Ureter (tissue), 1 donor: Measurements from ENCODE around the gene SOS2. TPM values are rescaled to one million over a fixed set of nuclear protein-coding genes. Genes with fewer than 3 reads are reported as not detected.
"Not testable (repeated sequence)": the region's sequence is repeated elsewhere in the genome, so short reads cannot be mapped to it uniquely, and the experiment has no call there.

Experiments
- DNase-seq: peaks from one replicate; pipeline ENCODE4 v3.0.0-alpha.2; 2020; ENCODE audit warnings: low spot score
- total RNA-seq: library from RNA; stranded (reverse); gene quantifications from one replicate; pipeline ENCODE4 v1.2.4, GENCODE V29; 2023
- donor health status: DM: yes; HTN: yes; CAD: no.

Gene SOS2
- total RNA-seq, 1 donor from 2014 or later: 38.0 TPM

- DNase-seq: no peak
These were observed 5.4 kb downstream of the SOS2 start for GRCh38 chr14:50225974-50226297.

GRCh38 chr14:50225067-50225973 lies 6.1 kb downstream of the SOS2 start:
- no peak for DNase-seq

- DNase-seq: no peak
These were observed 9.2 kb downstream of the SOS2 start for GRCh38 chr14:50222055-50222613.

GRCh38 chr14:50218501-50218900 lies 12.9 kb downstream of the SOS2 start:
- no peak for DNase-seq

GRCh38 chr14:50215416-50215815 lies 16.0 kb downstream of the SOS2 start:
- DNase-seq: no peak

GRCh38 chr14:50213795-50214194 lies 17.6 kb downstream of the SOS2 start:
- no peak for DNase-seq

- DNase-seq: no peak
These were observed 18.7 kb downstream of the SOS2 start for GRCh38 chr14:50212726-50213125.

- no peak for DNase-seq
These were observed 21.3 kb downstream of the SOS2 start for GRCh38 chr14:50210074-50210473.

GRCh38 chr14:50198499-50198898 lies 32.9 kb downstream of the SOS2 start:
- DNase-seq: no peak

GRCh38 chr14:50191499-50191898 lies 39.9 kb downstream of the SOS2 start:
- DNase-seq: no peak

GRCh38 chr14:50186107-50186506 lies 45.3 kb downstream of the SOS2 start:
- DNase-seq: no peak

- no peak for DNase-seq
These were observed 57.5 kb downstream of the SOS2 start for GRCh38 chr14:50173891-50174290.

- DNase-seq: no peak
These were observed 59.5 kb downstream of the SOS2 start for GRCh38 chr14:50171895-50172294.

GRCh38 chr14:50167381-50167780 lies 64.0 kb downstream of the SOS2 start:
- DNase-seq: not testable (repeated sequence)

GRCh38 chr14:50156111-50156510 lies 75.3 kb downstream of the SOS2 start:
- no peak for DNase-seq

- DNase-seq: no peak
These were observed 82.6 kb downstream of the SOS2 start for GRCh38 chr14:50148799-50149198.

GRCh38 chr14:50139192-50139591 lies 92.2 kb downstream of the SOS2 start:
- DNase-seq: no peak

- DNase-seq: no peak
These were observed 103.6 kb downstream of the SOS2 start for GRCh38 chr14:50127802-50128201.

GRCh38 chr14:50123062-50123461 lies 108.3 kb downstream of the SOS2 start:
- DNase-seq: no peak

- no peak for DNase-seq
These were observed 109.1 kb downstream of the SOS2 start for GRCh38 chr14:50122291-50122690.

GRCh38 chr14:50121486-50121885 lies 109.9 kb downstream of the SOS2 start:
- no peak for DNase-seq

- no peak for DNase-seq
These were observed 113.9 kb downstream of the SOS2 start for GRCh38 chr14:50117456-50117855.

GRCh38 chr14:50116966-50117365 lies 114.4 kb downstream of the SOS2 start:
- DNase-seq: no peak
